ENCODE measurements around the gene MRPL22.

MRPL22 gene

DNA sequence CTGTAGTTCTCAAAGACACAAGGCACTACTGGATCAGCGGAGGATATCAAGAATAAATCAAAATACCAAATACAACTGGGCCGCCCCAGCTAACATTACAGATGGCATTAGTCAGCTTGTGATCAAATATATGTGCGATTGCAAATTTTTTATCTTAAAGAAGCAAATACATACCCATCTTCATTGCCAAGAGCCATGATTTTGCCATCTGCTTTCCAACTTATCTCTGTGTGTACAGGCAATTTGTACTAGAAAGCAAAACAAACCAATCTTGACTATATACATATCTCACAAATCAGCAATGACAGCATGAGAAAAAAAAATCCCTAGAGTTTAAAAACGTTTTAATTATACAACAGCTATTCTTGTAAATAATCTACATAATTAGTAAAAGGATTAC lies 23.1 kb upstream of the MRPL22 start:
- Histone ChIP-seq H3K27me3 (ENCODE audit: insufficient read depth, low read length) (no peaks in the 10 kb centered on the region), H3K4me2 (ENCODE audit: low read length) (no peak overlapping the region), H3K4me1 (ENCODE audit: control insufficient read depth in 1 of 2, insufficient read depth in 2 of 2, low read length in 2 of 2) (no peaks in the 10 kb centered on the region), H2BK5ac (ENCODE audit: low read depth, low read length, poor library complexity) (no peak overlapping the region), H3K9ac (ENCODE audit: low read length) (no peak overlapping the region), H3K79me2 (ENCODE audit: control insufficient read depth, insufficient read depth, low read length, poor library complexity) (no peaks in the 10 kb centered on the region), H3K9me3 (ENCODE audit: insufficient read depth, low read depth, low read length) (no peaks in the 10 kb centered on the region), H3K4me3 (ENCODE audit: low read depth, low read length) (no peak overlapping the region), H4K91ac (ENCODE audit: low read depth, low read length) (no peak overlapping the region), H2BK120ac (ENCODE audit: insufficient read depth, low read length, poor library complexity) (no peak overlapping the region), H2AFZ (ENCODE audit: insufficient read depth, low read length, poor library complexity) (no peak overlapping the region), H3K27ac (ENCODE audit: low read depth, low read length) (no peak overlapping the region), H3K23ac (ENCODE audit: low read length) (no peak overlapping the region), H4K12ac (ENCODE audit: low read depth, low read length) (no peak overlapping the region), H4K8ac (ENCODE audit: low read depth, low read length) (no peak overlapping the region), H3K18ac (ENCODE audit: low read length) (no peak overlapping the region), H3K14ac (ENCODE audit: low read length) (no peak overlapping the region), H3K36me3 (ENCODE audit: control insufficient read depth in 1 of 2, insufficient read depth in 2 of 2, low read length in 2 of 2) (peaks cover 2 to 7% of the 10 kb centered on the region in 2 experiments), H3K79me1 (ENCODE audit: low read length) (no peaks in the 10 kb centered on the region), H2BK12ac (ENCODE audit: low read length) (no peak overlapping the region), H2AK5ac (ENCODE audit: low read length) (no peak overlapping the region), H3K4ac (ENCODE audit: low read depth, low read length) (no peak overlapping the region)
- DNase-seq, result no peak
- WGBS (ENCODE audit: extremely low coverage, insufficient coverage, insufficient read length), result no CpG with 5 or more reads among the region's 4 CpGs

DNA sequence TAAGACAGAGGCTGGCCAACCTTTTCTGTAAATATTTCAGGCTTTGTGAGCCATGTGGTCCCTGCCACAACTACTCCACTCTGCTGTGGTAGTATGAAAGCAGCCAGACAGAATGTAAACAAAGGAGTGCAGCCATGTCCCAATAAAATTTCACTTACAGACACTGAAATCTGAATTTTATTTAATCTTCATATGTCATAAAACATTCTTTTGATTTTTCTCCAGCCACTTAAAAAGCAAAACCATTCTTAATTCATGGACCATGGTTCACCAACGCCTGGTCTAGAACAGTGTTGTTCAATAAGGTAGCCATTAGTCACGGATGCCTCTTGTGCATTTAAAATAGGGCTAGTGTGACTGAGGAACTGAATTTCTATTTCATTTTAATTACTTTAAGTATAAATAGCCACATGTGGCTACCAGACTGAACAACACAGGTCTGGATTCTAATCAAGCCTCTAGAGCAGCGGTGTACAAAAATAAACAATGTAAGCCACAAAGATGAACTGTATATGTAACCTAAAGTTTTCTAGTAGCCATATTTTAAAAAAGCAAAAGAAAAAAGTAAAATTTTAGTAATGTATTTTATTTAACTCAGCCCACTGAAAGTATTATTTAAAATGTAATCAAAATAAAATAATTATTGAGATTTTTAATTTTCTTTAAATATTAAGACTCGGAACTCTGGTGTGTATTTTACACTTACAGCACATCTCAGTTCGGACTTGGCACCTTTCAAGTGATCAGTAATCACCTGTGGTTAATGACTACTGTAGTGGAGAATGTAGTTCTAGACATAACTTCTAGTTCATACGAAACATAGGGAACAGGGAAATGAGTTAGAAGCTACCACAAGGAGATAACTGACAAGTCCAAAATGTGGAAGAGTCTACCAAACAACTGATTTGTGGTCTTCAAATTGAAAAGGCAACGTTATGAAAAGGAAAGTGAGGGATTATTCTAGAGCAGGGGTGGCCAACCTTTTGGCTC lies 17.1 kb upstream of the MRPL22 start:
- Histone ChIP-seq H3K14ac (ENCODE audit: low read length) (no peak overlapping the region), H2AK5ac (ENCODE audit: low read length) (no peak overlapping the region), H3K4ac (ENCODE audit: low read depth, low read length) (no peak overlapping the region), H3K79me2 (ENCODE audit: control insufficient read depth, insufficient read depth, low read length, poor library complexity) (no peaks in the 10 kb centered on the region), H3K79me1 (ENCODE audit: low read length) (no peaks in the 10 kb centered on the region), H3K9me3 (ENCODE audit: insufficient read depth, low read depth, low read length) (no peaks in the 10 kb centered on the region), H2BK5ac (ENCODE audit: low read depth, low read length, poor library complexity) (no peak overlapping the region), H3K18ac (ENCODE audit: low read length) (no peak overlapping the region), H2AFZ (ENCODE audit: insufficient read depth, low read length, poor library complexity) (no peak overlapping the region), H4K12ac (ENCODE audit: low read depth, low read length) (no peak overlapping the region), H3K9ac (ENCODE audit: low read length) (no peak overlapping the region), H3K36me3 (ENCODE audit: control insufficient read depth in 1 of 2, insufficient read depth in 2 of 2, low read length in 2 of 2) (peaks cover 4 to 14% of the 10 kb centered on the region in 2 experiments), H3K27ac (ENCODE audit: low read depth, low read length) (no peak overlapping the region), H2BK120ac (ENCODE audit: insufficient read depth, low read length, poor library complexity) (no peak overlapping the region), H3K23ac (ENCODE audit: low read length) (no peak overlapping the region), H4K91ac (ENCODE audit: low read depth, low read length) (no peak overlapping the region), H3K4me1 (ENCODE audit: control insufficient read depth in 1 of 2, insufficient read depth in 2 of 2, low read length in 2 of 2) (no peaks in the 10 kb centered on the region), H3K4me2 (ENCODE audit: low read length) (no peak overlapping the region), H4K8ac (ENCODE audit: low read depth, low read length) (no peak overlapping the region), H3K4me3 (ENCODE audit: low read depth, low read length) (no peak overlapping the region), H3K27me3 (ENCODE audit: insufficient read depth, low read length) (no peaks in the 10 kb centered on the region), H2BK12ac (ENCODE audit: low read length) (no peak overlapping the region)
- WGBS (ENCODE audit: extremely low coverage, insufficient coverage, insufficient read length), result no CpG with 5 or more reads among the region's 7 CpGs
- no peak for DNase-seq

DNA sequence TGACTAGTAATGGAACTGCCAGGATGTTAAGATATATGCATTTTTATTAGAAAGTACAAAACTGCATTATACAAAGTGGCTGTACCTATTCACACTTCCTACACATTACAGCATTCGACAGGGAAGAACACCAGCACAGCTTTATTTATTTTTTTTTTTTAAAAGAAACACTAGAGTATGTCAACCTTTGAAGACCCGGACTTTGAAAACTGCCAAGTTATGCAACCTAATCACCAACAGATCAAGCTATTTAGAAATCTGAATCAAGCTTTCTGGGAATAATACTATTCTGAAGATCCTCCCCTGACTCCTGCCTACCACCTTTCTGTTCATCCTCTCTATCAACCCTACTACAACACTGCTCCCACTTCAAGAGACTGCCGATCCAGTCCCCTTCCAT lies 7.3 kb upstream of the MRPL22 start:
- H3K36me3 ChIP-seq (ENCODE audit: control insufficient read depth in 1 of 2, insufficient read depth in 2 of 2, low read length in 2 of 2), result peaks cover 0 to 7% of the 10 kb centered on the region in 2 experiments
- H3K4ac ChIP-seq (ENCODE audit: low read depth, low read length), result no peak overlapping the region
- H3K4me1 ChIP-seq (ENCODE audit: control insufficient read depth in 1 of 2, insufficient read depth in 2 of 2, low read length in 2 of 2), result peaks cover 0 to 7% of the 10 kb centered on the region in 2 experiments
- H3K9ac ChIP-seq (ENCODE audit: low read length), result no peak overlapping the region
- no peak overlapping the region for H2AK5ac ChIP-seq (ENCODE audit: low read length)
- no peak overlapping the region for H3K18ac ChIP-seq (ENCODE audit: low read length)
- no peak overlapping the region for H2AFZ ChIP-seq (ENCODE audit: insufficient read depth, low read length, poor library complexity)
- H2BK120ac ChIP-seq (ENCODE audit: insufficient read depth, low read length, poor library complexity), result no peak overlapping the region
- no peak overlapping the region for H3K4me2 ChIP-seq (ENCODE audit: low read length)
- peaks cover 2% of the 10 kb centered on the region for H3K79me1 ChIP-seq (ENCODE audit: low read length)
- no peak overlapping the region for H3K4me3 ChIP-seq (ENCODE audit: low read depth, low read length)
- no CpG with 5 or more reads among the region's 3 CpGs for WGBS (ENCODE audit: extremely low coverage, insufficient coverage, insufficient read length)
- H4K8ac ChIP-seq (ENCODE audit: low read depth, low read length), result no peak overlapping the region
- H2BK12ac ChIP-seq (ENCODE audit: low read length), result no peak overlapping the region
- no peaks in the 10 kb centered on the region for H3K27me3 ChIP-seq (ENCODE audit: insufficient read depth, low read length)
- H3K14ac ChIP-seq (ENCODE audit: low read length), result no peak overlapping the region
- no peak overlapping the region for H2BK5ac ChIP-seq (ENCODE audit: low read depth, low read length, poor library complexity)
- H3K79me2 ChIP-seq (ENCODE audit: control insufficient read depth, insufficient read depth, low read length, poor library complexity), result peaks cover 3% of the 10 kb centered on the region
- no peaks in the 10 kb centered on the region for H3K9me3 ChIP-seq (ENCODE audit: insufficient read depth, low read depth, low read length)
- no peak for DNase-seq
- no peak overlapping the region for H3K23ac ChIP-seq (ENCODE audit: low read length)
- no peak overlapping the region for H4K91ac ChIP-seq (ENCODE audit: low read depth, low read length)
- no peak overlapping the region for H4K12ac ChIP-seq (ENCODE audit: low read depth, low read length)
- H3K27ac ChIP-seq (ENCODE audit: low read depth, low read length), result no peak overlapping the region

GRCh38 chr5:154934881-154935280 lies 6.0 kb upstream of the MRPL22 start:
- no peak overlapping the region for H3K4me2 ChIP-seq (ENCODE audit: low read length)
- no peak overlapping the region for H4K91ac ChIP-seq (ENCODE audit: low read depth, low read length)
- peaks cover 0 to 7% of the 10 kb centered on the region in 2 experiments for H3K36me3 ChIP-seq (ENCODE audit: control insufficient read depth in 1 of 2, insufficient read depth in 2 of 2, low read length in 2 of 2)
- H3K4me3 ChIP-seq (ENCODE audit: low read depth, low read length), result no peak overlapping the region
- H4K8ac ChIP-seq (ENCODE audit: low read depth, low read length), result no peak overlapping the region
- no peaks in the 10 kb centered on the region for H3K9me3 ChIP-seq (ENCODE audit: insufficient read depth, low read depth, low read length)
- H3K4me1 ChIP-seq (ENCODE audit: control insufficient read depth in 1 of 2, insufficient read depth in 2 of 2, low read length in 2 of 2), result peaks cover 0 to 7% of the 10 kb centered on the region in 2 experiments
- H3K18ac ChIP-seq (ENCODE audit: low read length), result no peak overlapping the region
- H3K4ac ChIP-seq (ENCODE audit: low read depth, low read length), result no peak overlapping the region
- peaks cover 2% of the 10 kb centered on the region for H3K79me1 ChIP-seq (ENCODE audit: low read length)
- H3K79me2 ChIP-seq (ENCODE audit: control insufficient read depth, insufficient read depth, low read length, poor library complexity), result peaks cover 3% of the 10 kb centered on the region
- H4K12ac ChIP-seq (ENCODE audit: low read depth, low read length), result no peak overlapping the region
- H2BK5ac ChIP-seq (ENCODE audit: low read depth, low read length, poor library complexity), result no peak overlapping the region
- no peak overlapping the region for H3K14ac ChIP-seq (ENCODE audit: low read length)
- no peak for DNase-seq
- H2BK12ac ChIP-seq (ENCODE audit: low read length), result no peak overlapping the region
- H3K23ac ChIP-seq (ENCODE audit: low read length), result no peak overlapping the region
- H2AK5ac ChIP-seq (ENCODE audit: low read length), result no peak overlapping the region
- no peak overlapping the region for H2AFZ ChIP-seq (ENCODE audit: insufficient read depth, low read length, poor library complexity)
- no peak overlapping the region for H3K9ac ChIP-seq (ENCODE audit: low read length)
- no peak overlapping the region for H2BK120ac ChIP-seq (ENCODE audit: insufficient read depth, low read length, poor library complexity)
- no peaks in the 10 kb centered on the region for H3K27me3 ChIP-seq (ENCODE audit: insufficient read depth, low read length)
- no peak overlapping the region for H3K27ac ChIP-seq (ENCODE audit: low read depth, low read length)

Measured in trophoblast cell (in vitro differentiated cells and primary cell).